Activated CD4-positive, alpha-beta T cell treated with anti-CD3 and anti-CD28 coated beads for 36 hours (primary cell): ENCODE measurements around the gene PDLIM1. TPM values are rescaled to one million over a fixed set of nuclear protein-coding genes. Genes with fewer than 3 reads are reported as not detected.

ENCODE experiments used
- ATAC-seq: fragments of 200-7000 bp; cut with Tn5 transposase; one replicate; pipeline ENCODE4 v1.10.0; 2021; ENCODE audit warnings: mild to moderate bottlenecking, moderate library complexity
- CTCF ChIA-PET: fragments of 350-600 bp; sonication (Branson Sonifier 250); formaldehyde crosslinking; loops from one replicate; lab custom pipeline; 2021; ENCODE audit warnings: antibody characterized with exemption; lab: Charles Lee
- POLR2A ChIA-PET: fragments of 350-600 bp; sonication (Branson Sonifier 250); formaldehyde crosslinking; loops from one replicate; lab custom pipeline; 2021; ENCODE audit warnings: antibody characterized with exemption, inconsistent platforms; lab: Charles Lee
- DNase-seq: peaks from one replicate; pipeline ENCODE4 v3.0.0-alpha.2; 2020
- H3K27ac Mint-ChIP-seq: one replicate; pipeline ENCODE4 v1.8.0; 2021; ENCODE audit warnings: mixed read lengths
- H3K27me3 Mint-ChIP-seq: one replicate; pipeline ENCODE4 v1.8.0; 2021; ENCODE audit warnings: mixed read lengths
- H3K36me3 Mint-ChIP-seq: one replicate; pipeline ENCODE4 v1.8.0; 2021; ENCODE audit warnings: low read depth, mixed read lengths
- H3K4me1 Mint-ChIP-seq: one replicate; pipeline ENCODE4 v1.8.0; 2021; ENCODE audit warnings: mixed read lengths
- H3K4me3 Mint-ChIP-seq: one replicate; pipeline ENCODE4 v1.8.0; 2021; ENCODE audit warnings: mild to moderate bottlenecking, moderate library complexity, mixed read lengths
- H3K9me3 Mint-ChIP-seq: one replicate; pipeline ENCODE4 v1.8.0; 2021; ENCODE audit warnings: low read depth, mixed read lengths
- intact Hi-C, 2 experiments: fragments of 100-400 bp; cut with DNase I in 1 of 2; cut with micrococcal nuclease in 1 of 2; formaldehyde crosslinking; loops; one replicate each; pipeline versions ENCODE4 v1.14.2 to v1.15.1; 2022 to 2024; cut with DNase I, micrococcal nuclease
- total RNA-seq, 2 experiments: library from RNA; stranded (reverse); gene quantifications; one replicate each; pipeline ENCODE4 v1.2.3, GENCODE V29; 2021

The PDLIM1 gene
- total RNA-seq, 2 experiments from 2014 or later, result 0.34 to 0.53 TPM

- Mint-ChIP-seq H3K4me3 (no peak overlapping the region), H3K27me3 (peaks cover 27% of the 10 kb centered on the region), H3K4me1 (peaks cover 2% of the 10 kb centered on the region), H3K27ac (no peak overlapping the region), H3K36me3 (no peaks in the 10 kb centered on the region), H3K9me3 (no peaks in the 10 kb centered on the region)
- DNase-seq (no peak), ATAC-seq (no peak)
- ChIA-PET CTCF (interaction anchor here (0.6 kb wide), 1 partner anchor 551 kb away, joined by 3 read pairs; no protein-coding TSS in a partner anchor), POLR2A (no interaction called here)
- intact Hi-C loops, result no loop called here
These were observed 5.2 kb downstream of the PDLIM1 start for GRCh38 chr10:95285556-95285955.

DNA sequence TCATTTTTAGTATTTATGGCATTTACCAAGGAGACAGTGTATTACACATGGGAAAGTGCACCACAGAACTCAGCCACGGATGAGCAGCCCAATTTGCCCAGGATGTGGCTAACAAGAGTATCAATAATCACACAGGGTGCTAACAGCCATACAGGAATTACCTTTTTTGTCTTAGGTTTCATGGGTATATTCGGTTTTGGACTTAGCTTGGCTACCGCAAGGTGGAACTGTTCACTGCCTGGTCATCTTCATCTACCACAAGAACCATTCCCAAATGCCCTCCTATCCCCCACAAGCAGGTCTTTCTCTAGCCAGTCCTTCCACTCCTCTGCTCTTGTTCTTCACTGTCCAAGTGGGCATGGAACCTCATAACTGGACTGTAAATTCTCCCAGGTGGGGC is 6.0 kb downstream of the PDLIM1 start:
- POLR2A ChIA-PET, result interaction anchor here (0.6 kb wide), 1 partner anchor 13 kb away, joined by 8 read pairs; no protein-coding TSS in a partner anchor
- Mint-ChIP-seq H3K27me3 (peaks cover 22% of the 10 kb centered on the region), H3K27ac (no peak overlapping the region), H3K36me3 (no peaks in the 10 kb centered on the region), H3K4me3 (no peak overlapping the region), H3K9me3 (no peaks in the 10 kb centered on the region), H3K4me1 (no peaks in the 10 kb centered on the region)
- intact Hi-C loops, result no loop called here
- CTCF ChIA-PET, result interaction anchor here (0.6 kb wide), 2 partner anchors 126 to 552 kb away, joined by 3 read pairs; no protein-coding TSS in a partner anchor
- no peak for ATAC-seq
- DNase-seq, result no peak

- H3K27ac Mint-ChIP-seq, result no peak overlapping the region
- ATAC-seq (no peak), DNase-seq (no peak)
- H3K4me1 Mint-ChIP-seq, result no peaks in the 10 kb centered on the region
- no peaks in the 10 kb centered on the region for H3K36me3 Mint-ChIP-seq
- peaks cover 5% of the 10 kb centered on the region for H3K27me3 Mint-ChIP-seq
- intact Hi-C loops, result no loop called here
- H3K9me3 Mint-ChIP-seq, result no peaks in the 10 kb centered on the region
- CTCF ChIA-PET, result no interaction called here
- POLR2A ChIA-PET, result interaction anchor here (0.5 kb wide), 1 partner anchor 58 kb away, joined by 13 read pairs; no protein-coding TSS in a partner anchor
- H3K4me3 Mint-ChIP-seq, result no peak overlapping the region
These were observed 8.7 kb downstream of the PDLIM1 start for GRCh38 chr10:95282107-95282506.

GRCh38 chr10:95281206-95281605 is 9.6 kb downstream of the PDLIM1 start:
- ChIA-PET POLR2A (no interaction called here), CTCF (no interaction called here)
- DNase-seq (no peak), ATAC-seq (no peak)
- no peaks in the 10 kb centered on the region for H3K36me3 Mint-ChIP-seq
- no peaks in the 10 kb centered on the region for H3K27me3 Mint-ChIP-seq
- H3K4me3 Mint-ChIP-seq, result no peak overlapping the region
- H3K27ac Mint-ChIP-seq, result no peak overlapping the region
- no peaks in the 10 kb centered on the region for H3K4me1 Mint-ChIP-seq
- intact Hi-C loops, result no loop called here
- no peaks in the 10 kb centered on the region for H3K9me3 Mint-ChIP-seq

- ChIA-PET CTCF (no interaction called here), POLR2A (no interaction called here)
- H3K4me1 Mint-ChIP-seq, result no peaks in the 10 kb centered on the region
- no peaks in the 10 kb centered on the region for H3K27me3 Mint-ChIP-seq
- H3K4me3 Mint-ChIP-seq, result no peak overlapping the region
- no peak for ATAC-seq
- H3K27ac Mint-ChIP-seq, result no peak overlapping the region
- H3K36me3 Mint-ChIP-seq, result no peaks in the 10 kb centered on the region
- DNase-seq, result no peak
- H3K9me3 Mint-ChIP-seq, result no peaks in the 10 kb centered on the region
- intact Hi-C loops, result no loop called here
These were observed 10.2 kb downstream of the PDLIM1 start for GRCh38 chr10:95280637-95281036.

DNA sequence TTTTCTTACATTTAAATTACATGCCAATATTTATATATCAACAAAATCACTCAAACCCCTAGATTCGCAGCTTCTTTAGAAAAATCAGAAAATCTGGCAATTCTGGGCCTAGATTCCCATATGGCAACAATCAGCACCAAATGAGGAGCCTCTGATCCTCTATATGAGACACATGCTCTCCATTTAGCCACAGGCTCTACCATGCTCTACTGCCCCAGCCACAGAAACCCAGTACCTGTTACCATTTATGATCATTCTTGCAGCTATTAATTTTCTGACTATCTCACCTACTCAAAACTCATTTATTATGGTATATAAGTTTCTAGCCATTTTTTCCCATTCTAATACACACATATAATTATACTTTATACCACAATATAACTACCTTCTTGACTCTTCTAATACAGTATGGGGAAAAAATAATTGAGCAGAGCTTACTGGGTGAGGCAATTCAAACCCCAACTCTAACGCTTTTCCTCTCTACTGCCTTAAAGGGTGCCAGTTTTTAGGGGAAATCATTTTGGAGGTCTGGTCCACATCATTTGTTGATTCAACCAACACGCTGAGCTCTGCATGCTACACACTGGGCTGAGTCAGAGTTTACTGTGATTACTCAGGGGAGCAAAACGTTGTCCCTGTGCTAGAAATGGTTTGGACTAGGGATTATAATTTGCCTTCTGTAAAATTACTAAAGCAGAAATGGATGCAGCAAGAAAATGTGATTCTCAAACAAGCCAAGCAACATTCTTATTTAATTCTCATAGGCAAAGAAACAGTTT is 11.6 kb downstream of the PDLIM1 start:
- POLR2A ChIA-PET, result no interaction called here
- Mint-ChIP-seq H3K36me3 (no peaks in the 10 kb centered on the region), H3K9me3 (no peaks in the 10 kb centered on the region), H3K27me3 (no peaks in the 10 kb centered on the region), H3K4me1 (no peaks in the 10 kb centered on the region), H3K4me3 (no peak overlapping the region), H3K27ac (no peak overlapping the region)
- DNase-seq, result no peak
- CTCF ChIA-PET, result interaction anchor here (0.7 kb wide), 2 partner anchors 9 to 1299 kb away, joined by 3 read pairs; no protein-coding TSS in a partner anchor
- ATAC-seq, result no peak
- intact Hi-C loops, result no loop called here

- Mint-ChIP-seq H3K27me3 (no peaks in the 10 kb centered on the region), H3K27ac (no peak overlapping the region), H3K36me3 (no peaks in the 10 kb centered on the region), H3K4me1 (no peaks in the 10 kb centered on the region), H3K4me3 (no peak overlapping the region), H3K9me3 (no peaks in the 10 kb centered on the region)
- CTCF ChIA-PET, result interaction anchor here (0.7 kb wide), 1 partner anchor 1299 kb away, joined by 3 read pairs; no protein-coding TSS in a partner anchor
- ATAC-seq (no peak), DNase-seq (no peak)
- POLR2A ChIA-PET, result no interaction called here
- intact Hi-C loops, result no loop called here
These were observed 12.5 kb downstream of the PDLIM1 start for GRCh38 chr10:95278061-95278988.

- ChIA-PET CTCF (interaction anchor here (0.6 to 1.1 kb wide), 2 partner anchors 18 to 34 kb away, joined by 3 read pairs; no protein-coding TSS in a partner anchor), POLR2A (no interaction called here)
- Mint-ChIP-seq H3K27ac (no peak overlapping the region), H3K4me1 (no peaks in the 10 kb centered on the region), H3K27me3 (no peaks in the 10 kb centered on the region), H3K9me3 (no peaks in the 10 kb centered on the region), H3K36me3 (no peaks in the 10 kb centered on the region), H3K4me3 (no peak overlapping the region)
- intact Hi-C loops, result no loop called here
- ATAC-seq, result no peak
- DNase-seq, result no peak
These were observed 13.2 kb downstream of the PDLIM1 start for GRCh38 chr10:95277614-95278013.

DNA sequence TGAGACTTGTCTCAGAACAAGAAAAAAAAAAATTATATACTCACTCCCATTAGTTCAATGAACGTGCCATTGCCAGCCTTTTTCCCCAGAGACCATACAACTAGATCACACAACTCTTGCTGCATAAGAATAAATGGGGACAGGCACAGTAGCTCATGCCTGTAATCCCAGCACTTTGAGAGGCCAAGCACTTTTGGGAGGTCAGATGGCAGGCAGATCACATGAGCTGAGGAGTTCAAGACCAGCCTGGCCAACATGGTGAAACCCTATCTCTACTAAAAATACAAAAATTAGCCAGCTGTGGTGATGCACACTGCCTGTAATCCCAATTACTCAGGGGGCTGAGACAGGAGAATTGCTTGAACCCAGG is 13.6 kb downstream of the PDLIM1 start:
- ATAC-seq, result no peak
- Mint-ChIP-seq H3K4me1 (no peaks in the 10 kb centered on the region), H3K27ac (no peak overlapping the region), H3K4me3 (no peak overlapping the region), H3K9me3 (no peaks in the 10 kb centered on the region), H3K36me3 (no peaks in the 10 kb centered on the region), H3K27me3 (no peaks in the 10 kb centered on the region)
- POLR2A ChIA-PET, result no interaction called here
- DNase-seq, result no peak
- CTCF ChIA-PET, result interaction anchor here (0.5 to 1.1 kb wide), 3 partner anchors 18 to 367 kb away, joined by 3 read pairs; no protein-coding TSS in a partner anchor
- intact Hi-C loops, result no loop called here

DNA sequence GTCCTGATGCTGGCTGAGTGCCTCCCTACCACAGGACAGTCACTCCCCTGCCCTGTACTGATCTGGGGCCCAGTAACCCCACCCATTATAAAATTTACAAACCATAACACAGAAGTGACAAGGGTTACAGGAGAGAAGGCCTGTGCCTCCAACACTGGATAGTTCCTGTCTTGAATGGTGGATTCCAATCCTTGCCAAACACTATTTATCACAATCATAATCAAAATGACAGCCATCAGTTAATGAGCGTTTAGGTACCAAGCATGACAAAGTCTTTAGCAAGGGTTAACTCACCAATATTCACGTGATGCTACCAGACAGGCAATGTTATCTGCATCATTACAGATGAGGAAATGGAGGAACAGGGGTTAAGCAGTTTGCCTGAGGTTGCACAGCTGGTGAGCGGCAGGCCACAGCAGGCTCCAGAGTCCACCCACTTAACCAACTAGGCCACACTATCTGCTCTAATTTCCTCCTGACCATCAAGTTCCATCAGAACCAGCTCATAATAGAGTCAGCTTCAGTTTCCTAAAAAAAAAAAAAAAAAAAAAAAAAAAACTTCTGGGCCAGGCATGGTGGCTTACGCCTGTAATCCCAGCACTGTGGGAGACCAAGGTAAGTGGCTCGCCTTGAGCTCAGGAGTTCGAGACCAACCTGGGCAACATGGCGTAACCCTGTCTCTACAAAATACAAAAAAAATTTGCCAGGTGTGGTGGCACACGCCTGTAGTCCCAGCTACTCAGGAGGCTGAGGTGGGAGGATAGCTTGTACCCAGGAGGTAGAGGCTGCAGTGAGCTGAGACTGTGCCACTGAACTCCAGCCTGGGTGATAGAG is 14.2 kb downstream of the PDLIM1 start:
- DNase-seq (no peak), ATAC-seq (no peak)
- H3K27me3 Mint-ChIP-seq, result no peaks in the 10 kb centered on the region
- no peak overlapping the region for H3K4me3 Mint-ChIP-seq
- no peaks in the 10 kb centered on the region for H3K36me3 Mint-ChIP-seq
- H3K27ac Mint-ChIP-seq, result no peak overlapping the region
- H3K4me1 Mint-ChIP-seq, result no peaks in the 10 kb centered on the region
- POLR2A ChIA-PET, result no interaction called here
- H3K9me3 Mint-ChIP-seq, result no peaks in the 10 kb centered on the region
- intact Hi-C loops, result no loop called here
- CTCF ChIA-PET, result interaction anchor here (0.5 to 1.1 kb wide), 3 partner anchors 19 to 368 kb away, joined by 3 read pairs; no protein-coding TSS in a partner anchor
